HG03432 (cell line): ENCODE measurements around the gene UBAP1L.
"Not testable (repeated sequence)": the region's sequence is repeated elsewhere in the genome, so short reads cannot be mapped to it uniquely, and the experiment has no call there.

Experiments
- ATAC-seq: cut with Tn5 transposase; IDR thresholded peaks from one replicate; pipeline ENCODE4 v1.9.1; 2021; ENCODE audit warnings: mild to moderate bottlenecking, moderate library complexity; ENCODE audit not compliant: unreplicated experiment

Gene UBAP1L

GRCh38 chr15:65100442-65100841 lies 14.6 kb downstream of the UBAP1L start:
- no peak for ATAC-seq

GRCh38 chr15:65099801-65100200 lies 15.2 kb downstream of the UBAP1L start:
- ATAC-seq, result not testable (repeated sequence)

- no peak for ATAC-seq
Observed at GRCh38 chr15:65099336-65099735, 15.7 kb downstream of the UBAP1L start.

GRCh38 chr15:65097651-65098263 lies 17.2 kb downstream of the UBAP1L start:
- no peak for ATAC-seq

- ATAC-seq, result no peak
Observed at GRCh38 chr15:65096481-65097385, 18.3 kb downstream of the UBAP1L start.

GRCh38 chr15:65095747-65096104 lies 19.3 kb downstream of the UBAP1L start:
- no peak for ATAC-seq

GRCh38 chr15:65095011-65095746 lies 19.8 kb downstream of the UBAP1L start:
- ATAC-seq, result no peak

GRCh38 chr15:65094294-65094995 lies 20.6 kb downstream of the UBAP1L start:
- ATAC-seq, result no peak

- ATAC-seq, result not testable (repeated sequence)
Observed at GRCh38 chr15:65093793-65094170, 21.2 kb downstream of the UBAP1L start.

- ATAC-seq, result no peak
Observed at GRCh38 chr15:65092911-65093792, 21.8 kb downstream of the UBAP1L start.

GRCh38 chr15:65091946-65092770 lies 22.8 kb downstream of the UBAP1L start:
- no peak for ATAC-seq

- ATAC-seq, result no peak
Observed at GRCh38 chr15:65089206-65089824, 25.7 kb downstream of the UBAP1L start.

GRCh38 chr15:65088643-65089021 lies 26.4 kb downstream of the UBAP1L start:
- ATAC-seq, result no peak

- no peak for ATAC-seq
Observed at GRCh38 chr15:65087873-65088642, 26.9 kb downstream of the UBAP1L start.

- ATAC-seq, result no peak
Observed at GRCh38 chr15:65087411-65087810, 27.6 kb downstream of the UBAP1L start.

GRCh38 chr15:65086680-65087111 lies 28.3 kb downstream of the UBAP1L start:
- no peak for ATAC-seq

GRCh38 chr15:65085990-65086679 lies 28.9 kb downstream of the UBAP1L start:
- no peak for ATAC-seq
